Esophagus muscularis mucosa (tissue), 4 donors: Measurements from ENCODE around the gene PLEKHM2.

ENCODE experiments used
- EP300 ChIP-seq: sonication (generic); formaldehyde crosslinking; IDR thresholded peaks from one replicate; pipeline ENCODE4 v1.6.1; 2017; ENCODE audit warnings: antibody characterized with exemption
- POLR2A ChIP-seq: fragments of 450-650 bp; IDR thresholded peaks from one replicate; pipeline ENCODE4 v1.6.1; 2017; ENCODE audit warnings: antibody characterized with exemption, moderate library complexity, mild to moderate bottlenecking, low read depth
- TF ChIP-seq, protein P1 (sequence below), 3 experiments: fragments of 200-600 bp in 2 of 3; fragments of 450-650 bp in 1 of 3; sonication (generic) in 2 of 3; IDR thresholded peaks; one replicate each; pipeline ENCODE4 v1.5.1; 2017 to 2019; ENCODE audit warnings: antibody characterized with exemption in 3 of 3, mild to moderate bottlenecking in 2 of 3, moderate library complexity in 1 of 3

DNA sequence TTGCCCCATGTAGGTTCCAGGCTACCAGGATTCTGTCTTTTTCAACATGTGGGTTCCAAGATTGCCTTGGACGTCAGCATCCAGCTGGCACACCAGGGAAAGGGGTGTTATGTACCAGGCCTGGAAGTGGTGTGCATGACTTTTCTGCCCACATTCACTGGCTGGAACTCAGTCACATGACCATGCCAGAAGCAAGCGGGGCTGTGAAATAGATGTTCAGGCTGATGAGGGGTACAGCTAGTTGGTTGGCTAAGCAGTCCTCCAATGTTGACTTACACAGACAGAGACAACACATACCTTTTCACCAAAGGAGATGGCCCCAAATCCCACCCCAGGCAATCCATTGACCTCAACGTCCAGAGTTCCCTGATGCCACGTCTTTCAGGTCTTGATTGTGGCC lies 14.3 kb upstream of the PLEKHM2 start:
- TF ChIP-seq, protein P1, sequence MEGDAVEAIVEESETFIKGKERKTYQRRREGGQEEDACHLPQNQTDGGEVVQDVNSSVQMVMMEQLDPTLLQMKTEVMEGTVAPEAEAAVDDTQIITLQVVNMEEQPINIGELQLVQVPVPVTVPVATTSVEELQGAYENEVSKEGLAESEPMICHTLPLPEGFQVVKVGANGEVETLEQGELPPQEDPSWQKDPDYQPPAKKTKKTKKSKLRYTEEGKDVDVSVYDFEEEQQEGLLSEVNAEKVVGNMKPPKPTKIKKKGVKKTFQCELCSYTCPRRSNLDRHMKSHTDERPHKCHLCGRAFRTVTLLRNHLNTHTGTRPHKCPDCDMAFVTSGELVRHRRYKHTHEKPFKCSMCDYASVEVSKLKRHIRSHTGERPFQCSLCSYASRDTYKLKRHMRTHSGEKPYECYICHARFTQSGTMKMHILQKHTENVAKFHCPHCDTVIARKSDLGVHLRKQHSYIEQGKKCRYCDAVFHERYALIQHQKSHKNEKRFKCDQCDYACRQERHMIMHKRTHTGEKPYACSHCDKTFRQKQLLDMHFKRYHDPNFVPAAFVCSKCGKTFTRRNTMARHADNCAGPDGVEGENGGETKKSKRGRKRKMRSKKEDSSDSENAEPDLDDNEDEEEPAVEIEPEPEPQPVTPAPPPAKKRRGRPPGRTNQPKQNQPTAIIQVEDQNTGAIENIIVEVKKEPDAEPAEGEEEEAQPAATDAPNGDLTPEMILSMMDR (IDR thresholded peaks at IDR 0.05), result no peak
- TF ChIP-seq EP300 (no peak), POLR2A (no peak)
